ENCODE data around the gene NDUFA13.

NDUFA13 gene

DNA sequence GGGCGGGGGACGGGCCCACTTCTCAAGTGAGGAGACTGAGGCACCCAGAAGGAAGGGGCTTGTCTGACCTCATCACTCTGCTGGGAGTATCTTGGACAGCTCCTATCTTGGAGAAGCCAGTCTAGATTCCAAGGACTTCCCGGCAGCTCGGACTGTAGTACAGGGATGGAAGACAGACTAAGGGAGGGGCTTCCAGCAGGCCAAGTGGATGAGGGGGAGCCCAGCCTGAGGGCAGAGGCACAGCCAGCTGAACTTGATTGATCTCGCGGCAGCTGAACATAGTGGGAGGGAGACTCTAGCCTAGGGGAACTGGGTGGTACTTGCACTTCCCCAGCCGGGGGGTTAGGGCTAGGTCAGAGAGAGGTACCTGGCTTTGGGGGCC is 22.8 kb downstream of the NDUFA13 start:
- TF ChIP-seq, protein P1, sequence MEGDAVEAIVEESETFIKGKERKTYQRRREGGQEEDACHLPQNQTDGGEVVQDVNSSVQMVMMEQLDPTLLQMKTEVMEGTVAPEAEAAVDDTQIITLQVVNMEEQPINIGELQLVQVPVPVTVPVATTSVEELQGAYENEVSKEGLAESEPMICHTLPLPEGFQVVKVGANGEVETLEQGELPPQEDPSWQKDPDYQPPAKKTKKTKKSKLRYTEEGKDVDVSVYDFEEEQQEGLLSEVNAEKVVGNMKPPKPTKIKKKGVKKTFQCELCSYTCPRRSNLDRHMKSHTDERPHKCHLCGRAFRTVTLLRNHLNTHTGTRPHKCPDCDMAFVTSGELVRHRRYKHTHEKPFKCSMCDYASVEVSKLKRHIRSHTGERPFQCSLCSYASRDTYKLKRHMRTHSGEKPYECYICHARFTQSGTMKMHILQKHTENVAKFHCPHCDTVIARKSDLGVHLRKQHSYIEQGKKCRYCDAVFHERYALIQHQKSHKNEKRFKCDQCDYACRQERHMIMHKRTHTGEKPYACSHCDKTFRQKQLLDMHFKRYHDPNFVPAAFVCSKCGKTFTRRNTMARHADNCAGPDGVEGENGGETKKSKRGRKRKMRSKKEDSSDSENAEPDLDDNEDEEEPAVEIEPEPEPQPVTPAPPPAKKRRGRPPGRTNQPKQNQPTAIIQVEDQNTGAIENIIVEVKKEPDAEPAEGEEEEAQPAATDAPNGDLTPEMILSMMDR (conservative IDR thresholded peaks at IDR 0.05; ENCODE audit: control insufficient read depth, insufficient read depth, low read depth, low read length) = no peak
- H3K4me3 ChIP-seq (ENCODE audit: control insufficient read depth, low read depth, low read length) = no peak overlapping the region
- no peak for DNase-seq (ENCODE audit: low read depth)

DNA sequence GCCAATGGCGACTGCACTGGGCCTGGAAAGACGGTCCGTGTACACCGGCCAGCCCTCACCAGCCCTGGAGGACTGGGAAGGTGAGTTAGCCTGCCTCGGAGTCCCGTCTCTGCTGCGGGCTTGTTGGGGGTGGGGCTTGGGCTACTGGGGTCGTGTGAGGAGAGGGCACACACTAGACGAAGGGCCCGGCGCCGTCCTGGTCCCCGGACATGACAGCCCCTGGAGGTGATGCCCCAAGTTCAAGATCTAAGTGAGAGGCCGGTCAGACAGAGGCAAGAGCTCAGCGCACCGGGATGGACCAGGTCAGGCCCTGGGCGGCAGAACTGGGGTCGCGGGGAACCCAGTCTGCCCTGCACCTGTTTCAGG is 23.7 kb downstream of the NDUFA13 start:
- TF ChIP-seq, protein P1 (conservative IDR thresholded peaks at IDR 0.05; ENCODE audit: control insufficient read depth, insufficient read depth, low read depth, low read length) = no peak
- DNase-seq (ENCODE audit: low read depth) = no peak
- no peak overlapping the region for H3K4me3 ChIP-seq (ENCODE audit: control insufficient read depth, low read depth, low read length)

DNA sequence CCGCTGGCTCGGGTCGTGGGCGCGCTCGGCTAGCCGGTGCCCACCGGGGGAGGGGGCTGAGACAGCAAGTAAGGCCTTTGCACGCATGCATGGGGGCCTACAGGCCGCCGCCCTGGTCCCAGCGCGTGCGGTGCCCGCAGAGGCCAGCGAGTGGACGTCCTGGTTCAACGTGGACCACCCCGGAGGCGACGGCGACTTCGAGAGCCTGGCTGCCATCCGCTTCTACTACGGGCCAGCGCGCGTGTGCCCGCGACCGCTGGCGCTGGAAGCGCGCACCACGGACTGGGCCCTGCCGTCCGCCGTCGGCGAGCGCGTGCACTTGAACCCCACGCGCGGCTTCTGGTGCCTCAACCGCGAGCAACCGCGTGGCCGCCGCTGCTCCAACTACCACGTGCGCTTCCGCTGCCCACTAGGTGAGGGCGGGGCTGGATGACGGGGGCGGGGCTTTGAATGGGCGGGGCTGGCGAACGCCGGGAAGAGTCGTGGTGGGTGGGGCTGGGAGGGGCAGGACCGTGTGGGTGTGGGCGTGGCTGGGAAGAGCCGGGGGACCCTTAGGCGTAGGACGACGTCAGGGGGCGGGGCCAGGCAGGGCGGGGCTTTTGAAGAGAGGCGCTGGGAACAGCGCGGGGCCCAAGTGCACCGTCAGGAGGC is 24.2 kb downstream of the NDUFA13 start:
- DNase-seq (ENCODE audit: low read depth) = peak; percentile 63
- no peak overlapping the region for H3K4me3 ChIP-seq (ENCODE audit: control insufficient read depth, low read depth, low read length)

DNA sequence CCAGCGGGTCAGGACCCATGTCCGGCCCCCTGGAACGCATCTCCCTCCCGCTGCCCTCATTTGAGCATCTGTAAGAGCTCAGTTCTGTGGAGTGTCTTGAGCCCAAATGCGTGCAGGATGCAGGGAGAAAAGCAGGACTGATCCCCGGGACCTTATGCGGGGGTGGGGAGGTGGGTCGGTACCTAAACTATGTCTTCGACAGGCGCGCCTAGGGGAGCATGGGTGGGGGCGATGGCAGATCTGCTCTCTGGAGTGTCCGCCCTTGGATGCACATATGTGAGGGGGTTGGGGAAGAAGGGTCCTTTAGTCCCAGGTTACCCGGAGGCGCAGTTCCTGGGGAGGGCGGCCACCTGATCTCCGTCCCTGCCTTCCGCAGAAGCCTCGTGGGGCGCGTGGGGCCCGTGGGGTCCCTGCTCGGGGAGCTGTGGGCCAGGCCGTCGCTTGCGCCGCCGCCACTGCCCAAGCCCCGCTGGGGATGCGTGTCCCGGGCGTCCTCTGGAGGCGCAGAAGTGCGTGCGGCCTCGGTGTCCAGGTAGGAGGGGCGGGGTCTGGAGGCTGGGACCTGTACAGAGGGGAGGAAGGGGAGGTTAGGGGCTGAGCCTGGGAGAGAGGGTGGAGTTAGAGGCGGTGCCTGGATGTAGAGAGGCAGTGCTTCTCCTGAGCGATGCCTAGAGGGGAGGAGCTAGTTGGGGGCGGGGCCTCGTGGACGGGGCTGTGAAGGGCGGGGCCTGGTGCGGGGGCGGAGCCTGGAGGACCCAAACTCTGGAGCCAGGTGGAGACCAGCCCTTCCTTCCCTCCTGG is 24.9 kb downstream of the NDUFA13 start:
- TF ChIP-seq, protein P1 (conservative IDR thresholded peaks at IDR 0.05; ENCODE audit: control insufficient read depth, insufficient read depth, low read depth, low read length) = no peak
- no peak for DNase-seq (ENCODE audit: low read depth)
- H3K4me3 ChIP-seq (ENCODE audit: control insufficient read depth, low read depth, low read length) = no peak overlapping the region

More for the DNA sequence above, 24.2 kb downstream of the NDUFA13 start:
- TF ChIP-seq, protein P1 (conservative IDR thresholded peaks at IDR 0.05; ENCODE audit: control insufficient read depth, insufficient read depth, low read depth, low read length) = no peak

DNA sequence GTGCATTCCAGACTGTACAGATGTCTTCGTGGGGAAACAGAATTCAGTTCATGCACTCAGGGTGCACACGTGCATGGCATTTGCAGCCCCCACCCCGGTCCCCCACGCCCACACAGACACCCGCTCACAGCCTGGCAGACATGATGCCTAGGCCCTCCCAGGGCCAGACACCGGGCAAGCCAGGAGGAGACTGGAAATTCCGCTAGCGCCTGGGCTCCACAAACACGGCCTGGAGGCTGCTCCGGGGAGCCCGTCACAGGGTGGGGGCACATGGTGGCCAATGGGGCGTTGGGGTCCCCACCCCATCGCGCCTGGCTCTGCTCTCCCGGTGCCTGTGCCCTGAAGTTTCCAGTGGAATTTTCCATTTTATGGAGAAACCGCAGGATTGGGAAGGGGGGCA is 25.6 kb downstream of the NDUFA13 start:
- TF ChIP-seq, protein P1 (conservative IDR thresholded peaks at IDR 0.05; ENCODE audit: control insufficient read depth, insufficient read depth, low read depth, low read length) = no peak
- DNase-seq (ENCODE audit: low read depth) = no peak
- no peak overlapping the region for H3K4me3 ChIP-seq (ENCODE audit: control insufficient read depth, low read depth, low read length)

DNA sequence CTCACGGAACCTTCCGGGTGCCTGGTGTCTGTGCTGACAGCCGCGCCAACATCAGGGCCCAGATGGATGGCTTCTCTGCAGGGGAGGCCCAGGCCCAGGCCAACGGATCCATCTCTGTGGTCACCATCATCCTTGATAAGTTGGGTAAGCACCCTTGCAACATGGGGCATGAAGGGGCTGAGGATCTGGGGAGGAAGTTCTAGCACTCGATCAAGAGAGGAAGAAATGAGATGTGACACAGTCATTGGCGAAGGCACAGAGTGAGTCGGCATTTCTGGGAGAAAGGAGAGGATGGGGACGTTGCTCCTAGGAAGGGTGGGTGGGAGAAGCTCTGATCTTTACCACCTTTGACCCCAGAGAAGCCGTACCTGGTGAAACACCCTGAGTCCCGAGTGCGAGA is 26.5 kb downstream of the NDUFA13 start:
- TF ChIP-seq, protein P1 (conservative IDR thresholded peaks at IDR 0.05; ENCODE audit: control insufficient read depth, insufficient read depth, low read depth, low read length) = no peak
- no peak overlapping the region for H3K4me3 ChIP-seq (ENCODE audit: control insufficient read depth, low read depth, low read length)
- DNase-seq (ENCODE audit: low read depth) = no peak
